HL-60 (cell line): ENCODE data around the gene TSHZ2.

Experiments used
- GABPA ChIP-seq: IDR thresholded peaks from 2 replicates; pipeline ENCODE4 v1.6.1; 2012; ENCODE audit warnings: low read depth
- POLR2AphosphoS5 ChIP-seq: IDR thresholded peaks from 2 replicates; pipeline ENCODE4 v1.6.1; 2012; ENCODE audit warnings: low read depth
- TF ChIP-seq, protein P1 (sequence below): IDR thresholded peaks from one replicate; pipeline ENCODE4 v1.5.1; 2011; ENCODE audit warnings: low read length, control low read depth, inconsistent platforms; ENCODE audit not compliant: insufficient read depth

DNA sequence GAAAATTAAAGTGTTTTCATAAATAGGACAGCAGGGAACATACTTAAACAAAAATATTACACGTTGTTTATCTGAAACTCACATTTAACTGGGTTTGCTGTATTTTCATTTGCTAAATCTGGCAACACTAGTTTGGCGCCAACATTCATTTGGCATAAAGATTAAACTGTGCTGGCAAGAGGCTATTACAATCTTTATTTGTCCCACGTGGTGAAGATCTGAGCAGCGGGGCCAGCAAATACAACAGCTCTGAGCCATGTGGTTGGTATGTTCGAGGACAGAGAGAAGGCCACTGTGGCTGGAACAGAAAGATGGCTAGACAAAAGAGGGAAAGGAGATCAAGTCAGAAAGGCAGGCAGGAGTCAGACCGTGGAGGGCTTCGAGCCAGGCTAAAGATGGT, 387.3 kb downstream of the TSHZ2 start:
- TF ChIP-seq POLR2AphosphoS5 (no peak), GABPA (no peak)
- TF ChIP-seq, protein P1, sequence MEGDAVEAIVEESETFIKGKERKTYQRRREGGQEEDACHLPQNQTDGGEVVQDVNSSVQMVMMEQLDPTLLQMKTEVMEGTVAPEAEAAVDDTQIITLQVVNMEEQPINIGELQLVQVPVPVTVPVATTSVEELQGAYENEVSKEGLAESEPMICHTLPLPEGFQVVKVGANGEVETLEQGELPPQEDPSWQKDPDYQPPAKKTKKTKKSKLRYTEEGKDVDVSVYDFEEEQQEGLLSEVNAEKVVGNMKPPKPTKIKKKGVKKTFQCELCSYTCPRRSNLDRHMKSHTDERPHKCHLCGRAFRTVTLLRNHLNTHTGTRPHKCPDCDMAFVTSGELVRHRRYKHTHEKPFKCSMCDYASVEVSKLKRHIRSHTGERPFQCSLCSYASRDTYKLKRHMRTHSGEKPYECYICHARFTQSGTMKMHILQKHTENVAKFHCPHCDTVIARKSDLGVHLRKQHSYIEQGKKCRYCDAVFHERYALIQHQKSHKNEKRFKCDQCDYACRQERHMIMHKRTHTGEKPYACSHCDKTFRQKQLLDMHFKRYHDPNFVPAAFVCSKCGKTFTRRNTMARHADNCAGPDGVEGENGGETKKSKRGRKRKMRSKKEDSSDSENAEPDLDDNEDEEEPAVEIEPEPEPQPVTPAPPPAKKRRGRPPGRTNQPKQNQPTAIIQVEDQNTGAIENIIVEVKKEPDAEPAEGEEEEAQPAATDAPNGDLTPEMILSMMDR: no peak
